Endothelial cell of umbilical vein (primary cell): Measurements from ENCODE around the gene SREBF1. TPM values are rescaled to one million over a fixed set of nuclear protein-coding genes. Genes with fewer than 3 reads are reported as not detected.

Source experiments
- BruUV-seq: library from RNA; stranded (reverse); fragments of 400-500 nt; replicated peaks from 2 replicates; lab custom pipeline; 2021; lab: Mats Ljungman, UMichigan
- CTCF ChIA-PET: fragments of 300-600, 350-600 bp; sonication (Branson Sonifier 250); formaldehyde crosslinking; loops from one replicate; lab custom pipeline; 2021; ENCODE audit warnings: antibody characterized with exemption, inconsistent platforms; lab: Charles Lee
- POLR2A ChIA-PET: fragments of 300-600, 350-600 bp; sonication (Branson Sonifier 250); formaldehyde crosslinking; loops from one replicate; lab custom pipeline; 2021; ENCODE audit warnings: antibody characterized with exemption, inconsistent platforms; lab: Charles Lee
- DNase-seq: peaks from one replicate; pipeline ENCODE4 v3.0.0-alpha.2; 2011; ENCODE audit warnings: low read depth, low spot score
- FAIRE-seq: peaks from 2 replicates; lab custom pipeline; 2011; peaks lifted over from hg19 to GRCh38; lab: Jason Lieb, UNC
- H2AFZ ChIP-seq: 2 replicates; pipeline ENCODE4 v1.6.0; 2012; ENCODE audit warnings: low read depth, low read length, control low read depth, inconsistent platforms
- H3K27ac ChIP-seq: 2 replicates; pipeline ENCODE4 v1.5.1; 2011; ENCODE audit warnings: low read depth, mild to moderate bottlenecking, control low read depth, low read length, moderate library complexity; ENCODE audit not compliant: insufficient read depth
- H3K27me3 ChIP-seq, 2 experiments: 2 replicates each; pipeline versions ENCODE4 v1.6.0 to v1.6.1; 2011; ENCODE audit warnings: low read length in 2 of 2, mixed read lengths in 1 of 2; ENCODE audit not compliant: control insufficient read depth in 2 of 2, insufficient read depth in 2 of 2
- H3K36me3 ChIP-seq, 2 experiments: 2 replicates in 1 of 2; 3 replicates in 1 of 2; pipeline ENCODE4 v1.5.1; 2011; ENCODE audit warnings: low read length in 2 of 2, mild to moderate bottlenecking in 1 of 2, moderate library complexity in 1 of 2; ENCODE audit not compliant: control insufficient read depth in 2 of 2, insufficient read depth in 2 of 2; ENCODE audit errors: extremely low read depth in 1 of 2
- H3K4me1 ChIP-seq: 3 replicates; pipeline ENCODE4 v1.5.1; 2011; ENCODE audit warnings: mild to moderate bottlenecking, low read length; ENCODE audit not compliant: control insufficient read depth, insufficient read depth; ENCODE audit errors: extremely low read depth
- H3K4me2 ChIP-seq: 2 replicates; pipeline ENCODE4 v1.6.1; 2011; ENCODE audit warnings: low read length, control low read depth, mixed read lengths; ENCODE audit not compliant: insufficient read depth
- H3K4me3 ChIP-seq, 3 experiments: fragments of 200-600 bp in 1 of 3; sonication (generic), shearing (Covaris generic) in 1 of 3; replicated peaks in 1 of 3; 2 replicates each; pipeline ENCODE4 v1.5.1; 2011 to 2016; ENCODE audit warnings: control low read depth in 3 of 3, low read length in 3 of 3, mild to moderate bottlenecking in 2 of 3, inconsistent platforms in 1 of 3, low read depth in 1 of 3, moderate library complexity in 1 of 3; ENCODE audit not compliant: insufficient read depth in 1 of 3
- H3K79me2 ChIP-seq: 2 replicates; pipeline ENCODE4 v1.6.0; 2012; ENCODE audit warnings: low read length, inconsistent platforms; ENCODE audit not compliant: control insufficient read depth, insufficient read depth
- H3K9ac ChIP-seq: replicated peaks from 2 replicates; pipeline ENCODE3; 2011; ENCODE audit warnings: low read length, control low read depth; ENCODE audit not compliant: insufficient read depth; ENCODE audit errors: extremely low read depth
- H3K9me1 ChIP-seq: replicated peaks from 3 replicates; pipeline ENCODE4 v1.6.0; 2011; ENCODE audit warnings: mild to moderate bottlenecking, low read length; ENCODE audit not compliant: control insufficient read depth, insufficient read depth; ENCODE audit errors: extremely low read depth
- H3K9me3 ChIP-seq: replicated peaks from 2 replicates; pipeline ENCODE4 v1.5.1; 2012; ENCODE audit warnings: low read length, inconsistent platforms; ENCODE audit not compliant: control insufficient read depth, insufficient read depth
- H4K20me1 ChIP-seq: replicated peaks from 2 replicates; pipeline ENCODE3; 2011; ENCODE audit warnings: mild to moderate bottlenecking, low read length; ENCODE audit not compliant: control insufficient read depth, insufficient read depth; ENCODE audit errors: extremely low read depth
- CTCF ChIP-seq, 2 donors: IDR thresholded peaks; 1 replicate in 1 of 2; 2 replicates in 1 of 2; pipeline ENCODE4 v1.5.1; 2011; ENCODE audit warnings: low read length in 2 of 2, mild to moderate bottlenecking in 2 of 2, moderate library complexity in 2 of 2, control low read depth in 1 of 2, inconsistent platforms in 1 of 2, low read depth in 1 of 2; ENCODE audit not compliant: insufficient read depth in 1 of 2; ENCODE audit errors: extremely low read depth in 1 of 2
- EZH2 ChIP-seq: IDR thresholded peaks from 2 replicates; pipeline ENCODE4 v1.6.1; 2012; ENCODE audit warnings: borderline replicate concordance, low read depth, mild to moderate bottlenecking, moderate library complexity, low read length, inconsistent platforms; ENCODE audit not compliant: severe bottlenecking
- FOS ChIP-seq: IDR thresholded peaks from 2 replicates; pipeline ENCODE4 v1.6.1; 2011; ENCODE audit warnings: mild to moderate bottlenecking, low read length, moderate library complexity, borderline replicate concordance; ENCODE audit not compliant: insufficient read depth
- GATA2 ChIP-seq: IDR thresholded peaks from 2 replicates; pipeline ENCODE4 v1.7.0; 2011; ENCODE audit warnings: low read depth, mild to moderate bottlenecking, moderate library complexity, mixed read lengths, low read length; ENCODE audit not compliant: insufficient read length, insufficient read depth
- JUN ChIP-seq: IDR thresholded peaks from 2 replicates; pipeline ENCODE4 v1.6.1; 2011; ENCODE audit warnings: borderline replicate concordance, low read depth; ENCODE audit not compliant: insufficient read length, insufficient read depth
- MYC ChIP-seq: IDR thresholded peaks from one replicate; pipeline ENCODE4 v1.6.1; 2011; ENCODE audit warnings: mild to moderate bottlenecking, low read depth, low read length
- POLR2A ChIP-seq: IDR thresholded peaks from 2 replicates; pipeline ENCODE4 v1.6.1; 2012; ENCODE audit warnings: low read depth, mild to moderate bottlenecking, control low read depth, low read length
- POLR2AphosphoS5 ChIP-seq: IDR thresholded peaks from 2 replicates; pipeline ENCODE4 v1.6.1; 2012; ENCODE audit warnings: low read depth, mild to moderate bottlenecking, control low read depth, low read length, moderate library complexity; ENCODE audit not compliant: insufficient read depth
- dilution Hi-C: fragments of 300-500 bp; cut with MboI; formaldehyde crosslinking; loops from one replicate; pipeline ENCODE4 v1.15.0; 2019; ENCODE audit warnings: low sequenced_read_pairs; ENCODE audit not compliant: extremely low pct_ligation_motif_present
- intact Hi-C: fragments of 100-400 bp; cut with micrococcal nuclease; formaldehyde crosslinking; loops from one replicate; pipeline ENCODE4 v1.10.0; 2022
- polyA plus RNA-seq, 4 experiments: library from polyadenylated mRNA; depleted of rRNA in 3 of 4; stranded (reverse) in 3 of 4; unstranded in 1 of 4; fragments of >200 nt; gene quantifications; 2 replicates each; pipeline versions ENCODE4 v1.2.1 to v1.2.3, GENCODE V29; 2011 to 2012; ENCODE audit warnings: missing spikeins in 1 of 4
- total RNA-seq: library from RNA; stranded (reverse); gene quantifications from 2 replicates; pipeline ENCODE4 v1.2.3, GENCODE V29; 2021
- TF ChIP-seq, protein P1 (sequence below): IDR thresholded peaks from 2 replicates; pipeline ENCODE4 v1.6.1; 2011; ENCODE audit not compliant: insufficient read depth, insufficient read length

SREBF1 gene
- total and polyA plus RNA-seq, 2 donors (not counting 3 experiments of a cell fraction or from before 2014, with no cell fraction given): 50.4 to 109 TPM

DNA sequence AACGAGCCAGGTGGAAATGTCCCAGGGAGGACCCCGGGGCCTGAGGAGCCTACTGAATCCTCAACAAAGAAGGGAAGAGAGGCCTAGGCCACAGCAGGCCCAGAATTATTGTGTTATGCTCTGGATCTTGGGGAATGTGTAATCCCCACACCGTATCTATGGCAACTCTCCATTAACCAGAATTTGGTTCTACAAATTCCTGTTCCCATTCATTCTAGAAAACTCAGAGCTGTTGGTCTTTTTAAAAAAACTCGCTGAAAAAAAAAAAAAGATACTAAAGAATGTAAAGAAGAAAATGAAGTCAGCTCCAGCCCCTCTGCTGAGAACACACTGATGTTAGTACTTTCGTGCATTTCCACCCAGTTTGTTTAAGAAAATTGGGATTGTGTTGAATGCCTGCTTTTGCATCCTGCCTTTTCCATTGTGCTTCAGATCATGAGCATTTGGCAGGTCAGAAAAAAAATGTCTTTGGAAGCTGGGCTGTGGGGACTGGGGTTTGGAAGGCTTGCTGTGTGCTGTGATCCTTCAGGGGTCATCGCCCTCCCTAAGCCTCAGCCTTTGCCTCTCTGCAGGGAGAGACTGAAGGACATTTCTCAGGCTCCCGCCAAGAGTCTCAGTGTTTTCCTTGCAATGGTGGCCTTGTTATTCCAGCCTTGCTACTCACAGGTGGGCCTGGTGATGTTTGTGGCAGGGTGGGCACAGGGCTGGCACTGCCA lies 69.5 kb downstream of the SREBF1 start:
- H3K79me2 ChIP-seq: peaks cover 7% of the 10 kb centered on the region
- no TSS peak for BruUV-seq
- H3K27me3 ChIP-seq: no peaks in the 10 kb centered on the region
- peaks cover 0 to 6% of the 10 kb centered on the region in 2 experiments for H3K36me3 ChIP-seq
- intact Hi-C loops (no loop called here), dilution Hi-C loops (no loop called here)
- no peak overlapping the region for H2AFZ ChIP-seq
- DNase-seq: no peak
- no peaks in the 10 kb centered on the region for H3K4me1 ChIP-seq
- FAIRE-seq: no peak
- no peaks in the 10 kb centered on the region for H4K20me1 ChIP-seq
- H3K9me3 ChIP-seq: no peaks in the 10 kb centered on the region
- no peak overlapping the region for H3K4me2 ChIP-seq
- TF ChIP-seq GATA2 (no peak), CTCF (IDR thresholded peaks at IDR 0.05; ENCODE audit: extremely low read depth in 1 of 2, insufficient read depth in 1 of 2, low read depth in 1 of 2, low read length in 2 of 2) (no peak), FOS (no peak), EZH2 (no peak), POLR2AphosphoS5 (no peak), JUN (no peak), MYC (no peak), POLR2A (no peak)
- TF ChIP-seq, protein P1, sequence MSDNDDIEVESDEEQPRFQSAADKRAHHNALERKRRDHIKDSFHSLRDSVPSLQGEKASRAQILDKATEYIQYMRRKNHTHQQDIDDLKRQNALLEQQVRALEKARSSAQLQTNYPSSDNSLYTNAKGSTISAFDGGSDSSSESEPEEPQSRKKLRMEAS: no peak
- H3K9ac ChIP-seq: no peak overlapping the region
- CTCF ChIA-PET: interaction anchor here (0.7 kb wide), 1 partner anchor 14 kb away, joined by 3 read pairs; no protein-coding TSS in a partner anchor
- H3K4me3 ChIP-seq: no peak overlapping the region
- no peaks in the 10 kb centered on the region for H3K9me1 ChIP-seq
- POLR2A ChIA-PET: interaction anchor here (0.5 kb wide), 1 partner anchor 14 kb away, joined by 9 read pairs; no protein-coding TSS in a partner anchor
- H3K27ac ChIP-seq: no peak overlapping the region
